SK-N-SH (cell line): ENCODE measurements around the gene DIPK1A.

ENCODE experiments used
- CHD2 ChIP-seq: fragments of 150-350 bp; IDR thresholded peaks from 2 replicates; pipeline ENCODE4 v1.6.1; 2018; ENCODE audit warnings: low read length; ENCODE audit not compliant: partially characterized antibody
- EP300 ChIP-seq, 2 experiments: IDR thresholded peaks; 2 replicates each; pipeline versions ENCODE4 v1.4.0 to v1.6.1; 2012; ENCODE audit warnings: borderline replicate concordance in 1 of 2, low read depth in 1 of 2, low read length in 1 of 2
- EZH2phosphoT487 ChIP-seq: fragments of 200-600 bp; sonication (generic); IDR thresholded peaks from 2 replicates; pipeline ENCODE4 v1.6.1; 2017; ENCODE audit warnings: low read depth, mixed run types, mild to moderate bottlenecking, antibody characterized with exemption, moderate library complexity, borderline replicate concordance
- NRF1 ChIP-seq: IDR thresholded peaks from 2 replicates; pipeline ENCODE4 v1.6.1; 2012; ENCODE audit warnings: low read depth, mild to moderate bottlenecking, low read length
- POLR2AphosphoS5 ChIP-seq: IDR thresholded peaks from 2 replicates; pipeline ENCODE4 v1.6.1; 2012; ENCODE audit warnings: low read depth, low read length
- RCOR1 ChIP-seq: fragments of 150-350 bp; IDR thresholded peaks from 2 replicates; pipeline ENCODE4 v1.6.1; 2017; ENCODE audit warnings: antibody characterized with exemption, low read length
- RFX5 ChIP-seq: IDR thresholded peaks from 2 replicates; pipeline ENCODE4 v1.6.1; 2012; ENCODE audit warnings: mild to moderate bottlenecking, improper control_type of control experiment, low read length
- TCF12 ChIP-seq: IDR thresholded peaks from 2 replicates; pipeline ENCODE4 v1.4.0; 2012
- YY1 ChIP-seq: IDR thresholded peaks from 2 replicates; pipeline ENCODE4 v1.4.0; 2012; ENCODE audit warnings: low read depth, mild to moderate bottlenecking
- TF ChIP-seq, protein P1 (sequence below): fragments of 200-600 bp; sonication (generic); IDR thresholded peaks from 2 replicates; pipeline ENCODE4 v1.6.1; 2017; ENCODE audit warnings: antibody characterized with exemption, mild to moderate bottlenecking, moderate library complexity
- TF ChIP-seq, protein P2 (sequence below): IDR thresholded peaks from 2 replicates; pipeline ENCODE4 v1.4.0; 2012; ENCODE audit warnings: low read depth

DNA sequence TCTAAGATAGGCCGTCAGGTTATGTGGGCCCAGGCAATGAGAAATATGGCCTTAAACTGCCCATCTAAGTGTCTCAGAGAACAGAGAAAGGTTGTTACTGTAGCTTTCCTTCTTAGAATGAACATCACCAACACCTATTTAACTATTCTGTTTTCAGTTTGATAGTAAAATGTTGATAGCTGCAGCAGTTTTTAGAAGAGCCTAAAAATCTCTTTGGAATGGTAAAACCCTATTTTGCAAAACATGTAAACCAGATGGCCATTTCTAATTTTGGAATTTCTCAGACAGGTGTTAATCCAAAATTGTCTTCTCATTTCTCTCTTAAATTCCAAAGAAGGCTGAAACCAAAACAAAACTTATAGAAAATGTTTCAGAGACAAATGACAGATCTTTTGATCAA is 57.5 kb downstream of the DIPK1A start:
- TF ChIP-seq, protein P1, sequence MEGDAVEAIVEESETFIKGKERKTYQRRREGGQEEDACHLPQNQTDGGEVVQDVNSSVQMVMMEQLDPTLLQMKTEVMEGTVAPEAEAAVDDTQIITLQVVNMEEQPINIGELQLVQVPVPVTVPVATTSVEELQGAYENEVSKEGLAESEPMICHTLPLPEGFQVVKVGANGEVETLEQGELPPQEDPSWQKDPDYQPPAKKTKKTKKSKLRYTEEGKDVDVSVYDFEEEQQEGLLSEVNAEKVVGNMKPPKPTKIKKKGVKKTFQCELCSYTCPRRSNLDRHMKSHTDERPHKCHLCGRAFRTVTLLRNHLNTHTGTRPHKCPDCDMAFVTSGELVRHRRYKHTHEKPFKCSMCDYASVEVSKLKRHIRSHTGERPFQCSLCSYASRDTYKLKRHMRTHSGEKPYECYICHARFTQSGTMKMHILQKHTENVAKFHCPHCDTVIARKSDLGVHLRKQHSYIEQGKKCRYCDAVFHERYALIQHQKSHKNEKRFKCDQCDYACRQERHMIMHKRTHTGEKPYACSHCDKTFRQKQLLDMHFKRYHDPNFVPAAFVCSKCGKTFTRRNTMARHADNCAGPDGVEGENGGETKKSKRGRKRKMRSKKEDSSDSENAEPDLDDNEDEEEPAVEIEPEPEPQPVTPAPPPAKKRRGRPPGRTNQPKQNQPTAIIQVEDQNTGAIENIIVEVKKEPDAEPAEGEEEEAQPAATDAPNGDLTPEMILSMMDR = no peak
- TF ChIP-seq RFX5 (no peak), EP300 (IDR thresholded peaks at IDR 0.05; ENCODE audit: borderline replicate concordance in 1 of 2, low read depth in 1 of 2, low read length in 1 of 2) (no peak), RCOR1 (no peak), POLR2AphosphoS5 (no peak), NRF1 (no peak), CHD2 (no peak), YY1 (no peak), EZH2phosphoT487 (no peak), TCF12 (no peak)
- TF ChIP-seq, protein P2, sequence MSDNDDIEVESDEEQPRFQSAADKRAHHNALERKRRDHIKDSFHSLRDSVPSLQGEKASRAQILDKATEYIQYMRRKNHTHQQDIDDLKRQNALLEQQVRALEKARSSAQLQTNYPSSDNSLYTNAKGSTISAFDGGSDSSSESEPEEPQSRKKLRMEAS = no peak
